SH-SY5Y (cell line): ENCODE data around the gene EPAS1.

Experiments used
- GATA2 ChIP-seq: IDR thresholded peaks from 2 replicates; pipeline ENCODE4 v1.6.1; 2011; ENCODE audit warnings: mild to moderate bottlenecking, low read depth, low read length
- GATA3 ChIP-seq: IDR thresholded peaks from 2 replicates; pipeline ENCODE4 v1.6.1; 2011; ENCODE audit warnings: low read depth, mild to moderate bottlenecking, low read length, moderate library complexity

- TF ChIP-seq GATA2 (peak; percentile 47; the same call in 1 of the 2 replicates), GATA3 (no peak)
Observed at GRCh38 chr2:46332686-46333281, 35.6 kb downstream of the EPAS1 start.
